ENCODE results near the gene GRIK4. TPM values are rescaled to one million over a fixed set of nuclear protein-coding genes. Genes with fewer than 3 reads are reported as not detected.
"Not testable (repeated sequence)": the region's sequence is repeated elsewhere in the genome, so short reads cannot be mapped to it uniquely, and the experiment has no call there.

The GRIK4 gene
- polyA plus RNA-seq, 1 experiment: not detected

DNA sequence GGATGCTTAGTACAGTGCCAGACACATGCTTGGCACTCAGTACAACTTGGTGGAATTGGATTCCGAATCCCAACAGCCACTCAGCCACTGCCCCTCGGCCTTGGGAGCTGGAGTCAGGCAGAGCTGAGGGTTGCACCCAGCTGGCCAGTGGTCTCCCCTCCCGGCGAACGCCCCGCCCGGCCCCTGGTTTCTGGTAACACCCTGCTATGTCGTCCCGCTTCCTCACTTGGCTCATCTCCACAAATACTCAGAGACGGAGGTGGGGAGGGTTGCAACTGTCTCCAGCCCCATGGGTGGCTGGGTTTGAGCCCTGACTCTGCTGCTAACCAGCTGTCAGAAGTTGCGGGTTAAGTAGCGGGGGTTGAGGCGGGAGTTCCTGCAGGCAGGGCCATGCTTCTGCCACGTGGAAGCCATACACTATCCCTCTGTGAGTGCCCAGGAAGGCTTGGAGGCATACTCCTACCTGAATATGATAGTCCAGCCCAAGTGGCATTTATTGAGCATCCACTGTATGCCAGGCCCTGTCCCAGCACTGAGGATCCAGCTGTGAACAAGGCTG, 67.1 kb downstream of the GRIK4 start:
- no peaks in the 10 kb centered on the region for H3K36me3 ChIP-seq (ENCODE audit: control insufficient read depth, insufficient read depth, low read length)
- no peak overlapping the region for H3K4me3 ChIP-seq (ENCODE audit: low read depth, low read length)
- ChIA-PET CTCF (no interaction called here), POLR2A (no interaction called here)
- DNase-seq (ENCODE audit: low read depth): no peak
- H3K27me3 ChIP-seq (ENCODE audit: control insufficient read depth, insufficient read depth, low read length): no peaks in the 10 kb centered on the region; the same call in none of the 2 replicates
- TF ChIP-seq, protein P1, sequence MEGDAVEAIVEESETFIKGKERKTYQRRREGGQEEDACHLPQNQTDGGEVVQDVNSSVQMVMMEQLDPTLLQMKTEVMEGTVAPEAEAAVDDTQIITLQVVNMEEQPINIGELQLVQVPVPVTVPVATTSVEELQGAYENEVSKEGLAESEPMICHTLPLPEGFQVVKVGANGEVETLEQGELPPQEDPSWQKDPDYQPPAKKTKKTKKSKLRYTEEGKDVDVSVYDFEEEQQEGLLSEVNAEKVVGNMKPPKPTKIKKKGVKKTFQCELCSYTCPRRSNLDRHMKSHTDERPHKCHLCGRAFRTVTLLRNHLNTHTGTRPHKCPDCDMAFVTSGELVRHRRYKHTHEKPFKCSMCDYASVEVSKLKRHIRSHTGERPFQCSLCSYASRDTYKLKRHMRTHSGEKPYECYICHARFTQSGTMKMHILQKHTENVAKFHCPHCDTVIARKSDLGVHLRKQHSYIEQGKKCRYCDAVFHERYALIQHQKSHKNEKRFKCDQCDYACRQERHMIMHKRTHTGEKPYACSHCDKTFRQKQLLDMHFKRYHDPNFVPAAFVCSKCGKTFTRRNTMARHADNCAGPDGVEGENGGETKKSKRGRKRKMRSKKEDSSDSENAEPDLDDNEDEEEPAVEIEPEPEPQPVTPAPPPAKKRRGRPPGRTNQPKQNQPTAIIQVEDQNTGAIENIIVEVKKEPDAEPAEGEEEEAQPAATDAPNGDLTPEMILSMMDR (IDR thresholded peaks at IDR 0.05; ENCODE audit: insufficient read depth, low read depth, low read length): no peak

DNA sequence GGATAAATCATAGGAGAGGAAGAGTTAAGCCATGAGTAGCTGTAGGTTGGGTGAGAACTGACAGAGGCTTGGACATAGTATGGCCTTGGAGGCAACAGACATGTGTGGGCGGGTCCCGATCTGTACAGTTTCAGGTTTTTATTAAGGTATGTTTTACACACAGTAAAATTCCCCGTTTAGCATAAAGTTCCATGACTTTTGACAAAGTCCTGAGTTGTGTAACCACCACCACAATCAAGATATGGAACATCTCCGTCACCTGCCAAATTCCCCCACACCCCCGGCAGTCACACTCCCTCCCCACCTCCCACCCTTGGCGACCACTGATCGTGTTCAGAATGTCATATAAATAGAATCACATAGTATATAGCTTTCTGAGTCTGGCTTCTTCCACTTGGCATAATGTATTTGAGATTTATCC, 68.1 kb downstream of the GRIK4 start:
- DNase-seq (ENCODE audit: low read depth): no peak
- TF ChIP-seq, protein P1 (IDR thresholded peaks at IDR 0.05; ENCODE audit: insufficient read depth, low read depth, low read length): no peak
- Histone ChIP-seq H3K4me3 (ENCODE audit: low read depth, low read length) (no peak overlapping the region), H3K27me3 (ENCODE audit: control insufficient read depth, insufficient read depth, low read length) (no peaks in the 10 kb centered on the region; the same call in none of the 2 replicates), H3K36me3 (ENCODE audit: control insufficient read depth, insufficient read depth, low read length) (no peaks in the 10 kb centered on the region)
- CTCF ChIA-PET: no interaction called here
- POLR2A ChIA-PET: no interaction called here

DNA sequence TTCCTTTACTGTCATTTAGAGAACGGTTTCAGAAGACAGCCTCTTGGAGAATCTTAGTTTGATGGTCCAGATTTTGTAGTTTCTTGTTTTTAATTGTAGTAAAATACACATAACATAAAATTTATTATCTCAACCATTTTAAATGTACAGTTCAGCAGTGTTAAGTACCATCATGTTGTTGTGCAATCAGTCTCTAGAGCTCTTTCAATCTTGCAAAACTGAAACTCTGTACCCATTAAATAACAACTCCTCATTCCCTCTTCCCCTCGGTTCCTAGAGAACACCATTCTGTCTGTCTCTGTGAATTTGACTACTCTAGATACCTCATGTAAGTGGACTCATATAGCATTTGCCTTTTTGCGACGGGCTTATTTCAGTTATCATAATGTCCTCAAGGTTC, 69.8 kb downstream of the GRIK4 start:
- TF ChIP-seq, protein P1 (IDR thresholded peaks at IDR 0.05; ENCODE audit: insufficient read depth, low read depth, low read length): no peak
- no peaks in the 10 kb centered on the region; the same call in none of the 2 replicates for H3K27me3 ChIP-seq (ENCODE audit: control insufficient read depth, insufficient read depth, low read length)
- POLR2A ChIA-PET: no interaction called here
- no peak for DNase-seq (ENCODE audit: low read depth)
- no peaks in the 10 kb centered on the region for H3K36me3 ChIP-seq (ENCODE audit: control insufficient read depth, insufficient read depth, low read length)
- H3K4me3 ChIP-seq (ENCODE audit: low read depth, low read length): no peak overlapping the region
- CTCF ChIA-PET: no interaction called here

DNA sequence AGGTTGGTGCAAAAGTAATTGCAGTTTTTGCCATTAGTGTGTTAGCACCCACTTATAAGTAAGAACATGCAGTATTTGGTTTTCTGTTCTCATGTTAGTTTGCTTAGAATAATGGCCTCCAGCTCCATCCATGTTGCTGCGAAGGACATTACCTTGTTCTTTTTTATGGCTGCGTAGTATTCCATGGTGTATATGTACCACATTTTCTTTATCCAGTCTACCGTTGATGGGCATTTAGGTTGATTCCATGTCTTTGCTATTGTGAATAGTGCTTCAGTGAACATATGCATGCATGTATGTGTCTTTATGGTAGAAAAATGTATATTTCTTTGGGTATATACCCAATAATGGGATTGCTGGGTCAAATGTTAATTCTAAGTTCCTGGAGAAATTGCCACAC, 71.0 kb downstream of the GRIK4 start:
- POLR2A ChIA-PET; DNase-seq (ENCODE audit: low read depth); CTCF ChIA-PET; H3K27me3 ChIP-seq (ENCODE audit: control insufficient read depth, insufficient read depth, low read length); H3K4me3 ChIP-seq (ENCODE audit: low read depth, low read length); H3K36me3 ChIP-seq (ENCODE audit: control insufficient read depth, insufficient read depth, low read length): not testable (repeated sequence)

DNA sequence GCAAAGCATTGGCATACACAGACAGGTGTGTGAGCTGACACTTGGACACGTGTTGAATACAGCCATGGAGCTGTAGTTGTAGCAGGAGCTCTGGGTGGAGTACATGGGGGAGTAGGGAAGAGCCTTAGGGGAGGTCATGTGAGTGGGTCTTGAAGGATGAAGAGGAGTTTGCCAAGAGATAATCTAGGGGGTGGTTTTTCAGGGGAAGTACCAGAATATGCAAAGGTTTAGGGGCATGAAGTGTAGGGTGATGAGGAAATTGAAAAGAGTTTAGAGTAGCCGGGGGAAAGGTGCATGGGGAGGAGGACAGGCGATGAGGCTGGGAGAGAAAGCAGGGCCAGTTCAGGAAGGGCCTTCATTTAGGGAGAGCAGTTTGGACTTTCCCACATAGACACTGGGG, 74.5 kb downstream of the GRIK4 start:
- Histone ChIP-seq H3K27me3 (ENCODE audit: control insufficient read depth, insufficient read depth, low read length) (no peaks in the 10 kb centered on the region; the same call in 1 of the 2 replicates), H3K36me3 (ENCODE audit: control insufficient read depth, insufficient read depth, low read length) (no peaks in the 10 kb centered on the region), H3K4me3 (ENCODE audit: low read depth, low read length) (no peak overlapping the region)
- POLR2A ChIA-PET: no interaction called here
- CTCF ChIA-PET: no interaction called here
- DNase-seq (ENCODE audit: low read depth): no peak
- TF ChIP-seq, protein P1 (IDR thresholded peaks at IDR 0.05; ENCODE audit: insufficient read depth, low read depth, low read length): no peak

DNA sequence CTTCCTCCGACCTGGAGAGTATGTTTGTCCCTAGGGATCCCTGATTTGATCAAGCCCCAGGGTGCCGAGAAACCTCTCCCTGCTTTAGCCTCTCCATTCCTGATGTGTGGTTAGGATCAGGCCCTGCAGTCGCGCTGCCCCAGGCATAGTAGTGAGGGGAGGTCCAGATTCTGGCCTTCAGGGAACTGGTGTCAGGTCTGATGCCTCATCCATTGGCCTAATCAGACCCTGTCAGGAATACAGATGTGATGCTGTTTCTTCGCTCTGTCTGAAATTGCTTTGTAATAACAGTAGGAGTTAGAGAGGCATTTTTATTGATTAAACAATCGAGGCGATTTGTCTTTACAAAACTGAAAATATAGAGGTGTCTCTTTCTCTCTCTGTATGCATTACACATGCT, 75.2 kb downstream of the GRIK4 start:
- no peak for DNase-seq (ENCODE audit: low read depth)
- Histone ChIP-seq H3K27me3 (ENCODE audit: control insufficient read depth, insufficient read depth, low read length) (no peaks in the 10 kb centered on the region; the same call in 1 of the 2 replicates), H3K4me3 (ENCODE audit: low read depth, low read length) (no peak overlapping the region), H3K36me3 (ENCODE audit: control insufficient read depth, insufficient read depth, low read length) (no peaks in the 10 kb centered on the region)
- TF ChIP-seq, protein P1 (IDR thresholded peaks at IDR 0.05; ENCODE audit: insufficient read depth, low read depth, low read length): no peak
- ChIA-PET POLR2A (no interaction called here), CTCF (no interaction called here)

All from BJ (cell line).